Measurements from ENCODE around the gene TRIO. TPM values are rescaled to one million over a fixed set of nuclear protein-coding genes. Genes with fewer than 3 reads are reported as not detected.

The TRIO gene
- total and polyA plus RNA-seq, 7 donors = 18.5 to 77.5 (median 35.0) TPM

GRCh38 chr5:14428302-14429081 is 285.4 kb downstream of the TRIO start:
- Histone ChIP-seq H3K4me3 (no peak overlapping the region), H3K27me3 (ENCODE audit: insufficient read depth in 3 of 3, low read length in 2 of 3) (no peaks in the 10 kb centered on the region), H3K4me1 (peaks cover 23% of the 10 kb centered on the region), H3K36me3 (ENCODE audit: insufficient read depth in 1 of 2, low read depth in 1 of 2) (peaks cover 0 to 33% of the 10 kb centered on the region in 2 donors), H3K27ac (no peak overlapping the region), H3K9me3 (no peaks in the 10 kb centered on the region)
- intact Hi-C loops (cut with DNase I) = no loop called here
- WGBS, 3 donors = 38 to 61% (median 46%) methylated on average over 12 of the region's 12 CpGs
- TF ChIP-seq CTCF (IDR thresholded peaks at IDR 0.05) = no peak
- peak; percentile 57 to 74 (median 72) for ATAC-seq
- DNase-seq = no peak

DNA sequence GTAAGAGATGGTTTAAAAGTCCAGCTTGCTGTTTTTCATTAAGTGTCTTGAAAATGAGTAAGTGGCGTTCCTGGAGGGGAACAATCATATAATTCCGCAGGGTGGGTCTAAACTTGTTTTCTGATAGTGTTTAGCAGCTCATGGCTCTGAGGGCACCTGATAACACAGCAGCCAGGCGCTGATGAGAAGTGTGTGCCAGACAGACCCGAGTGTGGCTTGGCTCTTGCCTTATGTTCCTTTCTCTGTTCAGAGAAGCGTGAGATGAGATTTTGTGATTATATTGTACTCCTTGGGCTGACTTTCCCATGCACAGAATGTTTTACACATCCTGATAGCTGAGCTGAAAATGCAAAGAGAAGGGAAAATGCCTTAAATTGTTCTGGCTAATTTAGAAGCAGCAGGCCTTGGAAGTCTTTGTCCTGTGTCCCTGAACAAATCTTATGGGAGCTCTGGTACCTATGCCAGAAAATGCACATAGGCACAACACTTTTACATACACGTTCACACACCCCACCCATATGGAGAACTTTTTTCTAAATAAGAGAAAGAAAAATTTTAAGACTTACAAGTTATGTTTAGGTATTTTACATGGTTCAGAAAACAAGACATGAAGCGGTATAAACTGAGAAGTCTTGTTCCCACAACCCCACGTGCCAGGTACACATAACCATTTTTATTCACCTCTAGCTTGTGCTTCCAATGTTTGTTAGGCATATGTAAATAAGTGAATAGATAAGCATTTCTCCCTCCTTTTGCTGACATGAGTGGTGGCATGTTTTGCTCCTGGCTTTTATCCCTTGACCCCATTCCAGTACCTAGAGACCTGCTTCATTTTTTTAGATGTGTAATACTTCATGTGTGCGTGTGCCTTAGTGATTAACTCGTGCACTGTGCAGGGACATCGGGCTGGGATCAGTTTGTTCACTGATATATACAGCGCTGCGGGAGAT is 286.2 kb downstream of the TRIO start:
- H3K27me3 ChIP-seq (ENCODE audit: insufficient read depth in 3 of 3, low read length in 2 of 3) = no peaks in the 10 kb centered on the region
- DNase-seq (no peak), ATAC-seq (peak in 1 of 4 donors; percentile 21)
- H3K4me3 ChIP-seq = no peak overlapping the region
- H3K4me1 ChIP-seq = peaks cover 23% of the 10 kb centered on the region
- no peak for TF ChIP-seq CTCF (IDR thresholded peaks at IDR 0.05)
- H3K36me3 ChIP-seq (ENCODE audit: insufficient read depth in 1 of 2, low read depth in 1 of 2) = peaks cover 0 to 28% of the 10 kb centered on the region in 2 donors
- no peaks in the 10 kb centered on the region for H3K9me3 ChIP-seq
- 81 to 86% (median 84%) methylated on average over 13 of the region's 13 CpGs for whole genome bisulfite sequencing, 3 donors
- no peak overlapping the region for H3K27ac ChIP-seq
- intact Hi-C loops (cut with DNase I) = no loop called here

DNA sequence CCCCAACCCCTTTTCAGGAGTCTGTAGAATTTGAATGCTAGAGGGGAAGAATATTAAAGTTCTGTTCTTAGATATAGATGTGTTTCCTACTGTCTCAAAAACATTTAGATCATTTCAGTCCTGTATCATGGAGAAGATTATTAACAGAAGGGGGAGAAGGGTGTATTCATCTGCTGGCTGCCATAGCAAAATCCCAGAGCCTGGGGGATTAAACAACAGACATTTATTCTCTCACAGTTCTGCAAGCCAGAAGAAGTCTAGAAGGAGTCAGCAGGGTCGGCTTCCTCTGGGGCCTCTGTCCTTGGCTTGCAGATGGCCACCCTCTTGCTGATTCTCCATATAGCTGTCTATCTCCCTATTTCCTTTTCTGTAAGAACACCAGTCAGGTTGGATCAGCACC is 288.4 kb downstream of the TRIO start:
- peaks cover 0 to 10% of the 10 kb centered on the region in 2 donors for H3K36me3 ChIP-seq (ENCODE audit: insufficient read depth in 1 of 2, low read depth in 1 of 2)
- TF ChIP-seq CTCF (IDR thresholded peaks at IDR 0.05) = no peak
- no peak overlapping the region for H3K4me3 ChIP-seq
- H3K9me3 ChIP-seq = no peaks in the 10 kb centered on the region
- ATAC-seq (no peak), DNase-seq (no peak)
- no peak overlapping the region for H3K27ac ChIP-seq
- intact Hi-C loops (cut with DNase I) = no loop called here
- H3K4me1 ChIP-seq = peaks cover 23% of the 10 kb centered on the region
- no peaks in the 10 kb centered on the region for H3K27me3 ChIP-seq (ENCODE audit: insufficient read depth in 3 of 3, low read length in 2 of 3)
- WGBS, 3 donors = 75 to 81% (median 75%) methylated on average over 1 of the region's 1 CpG

DNA sequence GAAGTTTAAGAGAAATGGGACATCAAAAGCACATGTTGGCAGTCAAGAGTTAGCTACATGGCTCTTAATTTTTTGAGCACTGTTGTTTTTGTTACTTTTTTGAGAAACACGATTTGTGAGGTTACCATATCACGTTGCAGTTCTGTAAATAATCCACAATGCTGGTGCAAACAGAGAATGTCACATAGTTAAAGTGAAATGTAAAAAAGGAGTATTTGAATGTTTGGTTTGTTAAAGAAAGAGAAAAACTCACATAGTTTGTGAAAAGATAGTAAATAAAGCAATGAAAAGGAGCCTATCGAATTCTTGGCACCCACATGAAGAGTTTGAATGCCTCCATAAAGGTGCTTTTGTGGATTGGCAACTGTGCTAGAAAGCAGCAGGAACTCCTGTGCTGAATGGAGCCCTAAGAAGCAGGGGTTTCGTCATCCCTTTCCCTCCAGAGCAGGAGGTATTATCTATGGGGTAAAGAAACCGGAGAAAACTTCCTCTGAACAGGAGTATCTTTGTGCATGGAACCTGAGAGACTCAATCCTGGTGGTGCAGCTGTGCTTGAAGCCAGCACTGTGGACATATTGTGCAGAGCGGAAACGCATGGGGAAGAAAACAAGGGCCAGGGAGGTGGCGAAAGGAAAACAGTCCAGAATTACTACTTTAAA is 289.9 kb downstream of the TRIO start:
- WGBS, 3 donors = 58 to 78% (median 64%) methylated on average over 8 of the region's 8 CpGs
- no peaks in the 10 kb centered on the region for H3K27me3 ChIP-seq (ENCODE audit: insufficient read depth in 3 of 3, low read length in 2 of 3)

More for the DNA sequence above, 289.9 kb downstream of the TRIO start:
- no peak overlapping the region for H3K4me3 ChIP-seq
- TF ChIP-seq CTCF (IDR thresholded peaks at IDR 0.05) = no peak
- no peak for ATAC-seq
- intact Hi-C loops (cut with DNase I) = no loop called here
- H3K36me3 ChIP-seq (ENCODE audit: insufficient read depth in 1 of 2, low read depth in 1 of 2) = peaks cover 0 to 8% of the 10 kb centered on the region in 2 donors
- peaks cover 21% of the 10 kb centered on the region for H3K4me1 ChIP-seq
- no peak for DNase-seq
- no peaks in the 10 kb centered on the region for H3K9me3 ChIP-seq
- H3K27ac ChIP-seq = no peak overlapping the region

Measured in psoas muscle (tissue), 8 donors.